ENCODE measurements around the gene MAP1B. TPM values are rescaled to one million over a fixed set of nuclear protein-coding genes. Genes with fewer than 3 reads are reported as not detected.

MAP1B gene
- total and polyA plus RNA-seq, 2 of the 4 experiments (the other 2 are of a cell fraction): 41.1 to 183 TPM

DNA sequence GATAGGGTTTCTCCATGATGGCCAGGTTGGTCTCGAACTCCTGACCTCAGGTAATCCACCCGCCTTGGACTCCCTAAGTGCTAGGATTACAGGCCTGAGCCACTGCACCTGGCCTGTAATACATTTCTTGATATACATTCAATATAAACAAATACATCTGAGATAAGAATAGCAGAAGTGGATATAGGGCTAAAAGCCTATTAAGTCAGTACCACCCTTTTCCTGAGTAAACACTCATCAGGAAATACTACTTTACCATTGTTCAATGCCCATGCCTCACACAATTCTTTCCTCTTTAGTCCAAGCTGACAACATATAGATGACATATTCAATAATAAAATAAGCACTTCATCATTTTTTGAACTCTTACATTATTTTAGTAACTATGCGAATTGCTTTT lies 148.0 kb downstream of the MAP1B start:
- Histone ChIP-seq H4K8ac (ENCODE audit: low read depth in 2 of 2, low read length in 2 of 2) (no peak overlapping the region), H3K27ac (ENCODE audit: insufficient read depth, low read length) (no peak overlapping the region), H2AK9ac (replicated peaks; ENCODE audit: low read depth, low read length, poor library complexity) (no peak overlapping the region), H3K9me3 (ENCODE audit: control insufficient read depth, insufficient read depth, low read length) (no peaks in the 10 kb centered on the region), H3K4me3 (ENCODE audit: insufficient read depth, low read depth, low read length) (no peak overlapping the region), H4K91ac (ENCODE audit: insufficient read depth, low read depth, low read length) (no peak overlapping the region), H4K5ac (ENCODE audit: low read depth, low read length) (no peak overlapping the region), H3K56ac (ENCODE audit: extremely low read depth, insufficient read depth, low read length) (no peak overlapping the region), H3K4me1 (ENCODE audit: control insufficient read depth, insufficient read depth, low read length) (peaks cover 9% of the 10 kb centered on the region), H3K4ac (ENCODE audit: low read depth, low read length) (no peak overlapping the region), H2BK5ac (ENCODE audit: low read depth, low read length, poor library complexity, severe bottlenecking) (no peak overlapping the region), H3K9ac (ENCODE audit: low read depth, low read length) (no peak overlapping the region), H2BK20ac (ENCODE audit: low read depth, low read length) (no peak overlapping the region), H2BK120ac (ENCODE audit: low read depth, low read length) (no peak overlapping the region), H3K9me1 (ENCODE audit: insufficient read depth, low read length) (0 out of 2 replicates have a peak, but pooled peaks cover 2% of the 10 kb centered on the region), H3K36me3 (ENCODE audit: control insufficient read depth, insufficient read depth, low read length) (no peaks in the 10 kb centered on the region), H3K14ac (replicated peaks; ENCODE audit: low read depth, low read length) (no peak overlapping the region), H3K18ac (ENCODE audit: low read depth, low read length) (no peak overlapping the region), H3K23ac (ENCODE audit: low read depth, low read length) (no peak overlapping the region), H4K20me1 (ENCODE audit: insufficient read depth, low read length) (no peaks in the 10 kb centered on the region), H2BK15ac (ENCODE audit: low read depth, low read length) (no peak overlapping the region), H3K79me1 (ENCODE audit: low read depth in 1 of 2, low read length in 2 of 2) (peaks cover 13 to 34% of the 10 kb centered on the region in 2 experiments), H2AFZ (replicated peaks; ENCODE audit: low read length, poor library complexity) (no peak overlapping the region), H3K4me2 (ENCODE audit: low read depth, low read length) (no peak overlapping the region), H2AK5ac (ENCODE audit: low read depth, low read length) (no peak overlapping the region), H3K27me3 (ENCODE audit: control insufficient read depth, insufficient read depth, low read length) (no peaks in the 10 kb centered on the region)
- intact Hi-C loops (cut with micrococcal nuclease) (no loop called here), dilution Hi-C loops (cut with HindIII; ENCODE audit: low sequenced_read_pairs, unreplicated experiment) (no loop called here), in situ Hi-C loops (cut with MboI; ENCODE audit: low sequenced_read_pairs) (no loop called here)
- ChIA-PET POLR2A (ENCODE audit: unreplicated experiment) (no interaction called here), CTCF (interaction anchor here (0.8 to 1.6 kb wide), 2 partner anchors 19 to 54 kb away, joined by 3 to 4 read pairs; no protein-coding TSS in a partner anchor)
- ATAC-seq (ENCODE audit: low read depth) (no peak), DNase-seq (no peak)
- TF ChIP-seq, protein P1, sequence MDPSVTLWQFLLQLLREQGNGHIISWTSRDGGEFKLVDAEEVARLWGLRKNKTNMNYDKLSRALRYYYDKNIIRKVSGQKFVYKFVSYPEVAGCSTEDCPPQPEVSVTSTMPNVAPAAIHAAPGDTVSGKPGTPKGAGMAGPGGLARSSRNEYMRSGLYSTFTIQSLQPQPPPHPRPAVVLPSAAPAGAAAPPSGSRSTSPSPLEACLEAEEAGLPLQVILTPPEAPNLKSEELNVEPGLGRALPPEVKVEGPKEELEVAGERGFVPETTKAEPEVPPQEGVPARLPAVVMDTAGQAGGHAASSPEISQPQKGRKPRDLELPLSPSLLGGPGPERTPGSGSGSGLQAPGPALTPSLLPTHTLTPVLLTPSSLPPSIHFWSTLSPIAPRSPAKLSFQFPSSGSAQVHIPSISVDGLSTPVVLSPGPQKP (IDR thresholded peaks at IDR 0.05; ENCODE audit: borderline replicate concordance, low read depth, low read length): no peak
- TF ChIP-seq RAD21 (IDR thresholded peaks at IDR 0.05; ENCODE audit: low read length): no peak
- TF ChIP-seq CEBPB (IDR thresholded peaks at IDR 0.05; ENCODE audit: low read depth, low read length): no peak
- TF ChIP-seq, protein P2, sequence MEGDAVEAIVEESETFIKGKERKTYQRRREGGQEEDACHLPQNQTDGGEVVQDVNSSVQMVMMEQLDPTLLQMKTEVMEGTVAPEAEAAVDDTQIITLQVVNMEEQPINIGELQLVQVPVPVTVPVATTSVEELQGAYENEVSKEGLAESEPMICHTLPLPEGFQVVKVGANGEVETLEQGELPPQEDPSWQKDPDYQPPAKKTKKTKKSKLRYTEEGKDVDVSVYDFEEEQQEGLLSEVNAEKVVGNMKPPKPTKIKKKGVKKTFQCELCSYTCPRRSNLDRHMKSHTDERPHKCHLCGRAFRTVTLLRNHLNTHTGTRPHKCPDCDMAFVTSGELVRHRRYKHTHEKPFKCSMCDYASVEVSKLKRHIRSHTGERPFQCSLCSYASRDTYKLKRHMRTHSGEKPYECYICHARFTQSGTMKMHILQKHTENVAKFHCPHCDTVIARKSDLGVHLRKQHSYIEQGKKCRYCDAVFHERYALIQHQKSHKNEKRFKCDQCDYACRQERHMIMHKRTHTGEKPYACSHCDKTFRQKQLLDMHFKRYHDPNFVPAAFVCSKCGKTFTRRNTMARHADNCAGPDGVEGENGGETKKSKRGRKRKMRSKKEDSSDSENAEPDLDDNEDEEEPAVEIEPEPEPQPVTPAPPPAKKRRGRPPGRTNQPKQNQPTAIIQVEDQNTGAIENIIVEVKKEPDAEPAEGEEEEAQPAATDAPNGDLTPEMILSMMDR (conservative IDR thresholded peaks at IDR 0.05; ENCODE audit: low read depth, low read length): no peak
- no peak for TF ChIP-seq MXI1 (IDR thresholded peaks at IDR 0.05; ENCODE audit: borderline replicate concordance, low read depth, low read length)
- TF ChIP-seq MAFK (IDR thresholded peaks at IDR 0.05; ENCODE audit: low read depth, low read length): no peak
- TF ChIP-seq POLR2A (IDR thresholded peaks at IDR 0.05; ENCODE audit: low read depth, low read length): no peak
- TF ChIP-seq, protein P3, sequence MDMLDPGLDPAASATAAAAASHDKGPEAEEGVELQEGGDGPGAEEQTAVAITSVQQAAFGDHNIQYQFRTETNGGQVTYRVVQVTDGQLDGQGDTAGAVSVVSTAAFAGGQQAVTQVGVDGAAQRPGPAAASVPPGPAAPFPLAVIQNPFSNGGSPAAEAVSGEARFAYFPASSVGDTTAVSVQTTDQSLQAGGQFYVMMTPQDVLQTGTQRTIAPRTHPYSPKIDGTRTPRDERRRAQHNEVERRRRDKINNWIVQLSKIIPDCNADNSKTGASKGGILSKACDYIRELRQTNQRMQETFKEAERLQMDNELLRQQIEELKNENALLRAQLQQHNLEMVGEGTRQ (IDR thresholded peaks at IDR 0.05; ENCODE audit: low read depth, low read length): no peak
- no peak for TF ChIP-seq CHD1 (IDR thresholded peaks at IDR 0.05; ENCODE audit: low read depth, low read length)
- WGBS, 2 experiments (ENCODE audit: extremely low coverage in 2 of 2, insufficient read length in 1 of 2): no CpG with 5 or more reads among the region's 3 CpGs
- BruUV-seq (replicated peaks): no TSS peak
